Jurkat, Clone E6-1 (cell line): ENCODE measurements around the gene CDH8.
"Not testable (repeated sequence)": the region's sequence is repeated elsewhere in the genome, so short reads cannot be mapped to it uniquely, and the experiment has no call there.

Experiments used
- DNase-seq: peaks from one replicate; pipeline ENCODE4 v3.0.0-alpha.2; 2011; ENCODE audit warnings: low read depth, low spot score
- H3K4me3 ChIP-seq: 2 replicates; pipeline ENCODE4 v1.5.1; 2011; ENCODE audit warnings: mild to moderate bottlenecking, low read length, control low read depth, moderate library complexity

Gene CDH8

DNA sequence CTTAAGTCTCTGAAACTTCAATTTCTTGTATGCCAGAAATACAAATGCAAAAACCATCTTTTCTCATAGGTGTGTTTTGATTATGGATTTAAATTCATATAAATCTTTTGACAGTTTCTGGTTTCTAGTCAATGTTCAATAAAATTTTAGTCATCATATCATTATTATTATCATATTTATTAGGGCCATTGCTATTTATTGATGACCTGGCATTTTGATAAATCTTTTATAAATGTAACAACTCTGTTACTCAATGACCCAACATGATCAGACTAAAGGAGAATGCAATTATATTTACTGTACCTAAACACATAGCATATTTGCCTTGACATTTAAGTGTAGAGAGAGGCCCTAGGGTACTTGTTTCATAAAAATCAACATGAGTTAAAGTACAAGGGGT is 320.8 kb downstream of the CDH8 start:
- DNase-seq: no peak
- no peak overlapping the region for H3K4me3 ChIP-seq

DNA sequence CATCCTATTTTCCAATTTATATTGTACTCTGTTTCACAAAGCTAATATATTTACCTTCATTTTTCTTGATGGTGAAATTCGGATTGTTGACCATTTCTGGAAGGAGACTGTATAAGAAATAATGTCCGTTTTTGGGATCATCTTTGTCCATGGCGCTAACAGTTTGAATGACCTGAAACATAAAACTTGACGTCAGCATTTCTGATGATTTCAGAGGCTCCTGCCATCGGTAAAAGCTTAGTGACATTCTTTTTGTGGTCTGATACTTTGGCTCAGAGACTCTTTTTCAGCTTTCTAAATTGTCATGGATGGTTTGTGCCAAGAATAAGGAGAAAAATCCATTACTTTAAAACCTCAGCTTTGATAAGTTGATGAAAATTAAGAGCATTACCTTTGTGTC is 322.5 kb downstream of the CDH8 start:
- no peak overlapping the region for H3K4me3 ChIP-seq
- DNase-seq: no peak

DNA sequence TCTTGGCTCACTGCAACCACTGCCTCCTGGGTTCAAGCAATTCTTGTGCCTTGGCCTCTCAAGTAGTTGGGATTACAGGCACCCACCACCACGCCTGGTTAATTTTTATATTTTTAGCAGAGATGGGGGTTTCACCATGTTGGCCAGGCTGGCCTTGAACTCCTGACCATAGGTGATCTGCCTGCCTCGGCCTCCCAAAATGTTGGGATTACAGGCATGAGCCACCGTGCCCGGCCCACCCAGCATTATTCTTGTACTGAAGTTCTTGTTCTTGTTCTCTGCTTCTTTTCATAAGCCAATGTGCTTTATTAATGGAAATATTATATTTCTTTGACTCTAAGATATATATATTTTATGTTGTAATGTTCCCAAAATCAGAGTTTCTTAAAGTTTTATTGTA is 336.6 kb downstream of the CDH8 start:
- DNase-seq, H3K4me3 ChIP-seq: not testable (repeated sequence)

DNA sequence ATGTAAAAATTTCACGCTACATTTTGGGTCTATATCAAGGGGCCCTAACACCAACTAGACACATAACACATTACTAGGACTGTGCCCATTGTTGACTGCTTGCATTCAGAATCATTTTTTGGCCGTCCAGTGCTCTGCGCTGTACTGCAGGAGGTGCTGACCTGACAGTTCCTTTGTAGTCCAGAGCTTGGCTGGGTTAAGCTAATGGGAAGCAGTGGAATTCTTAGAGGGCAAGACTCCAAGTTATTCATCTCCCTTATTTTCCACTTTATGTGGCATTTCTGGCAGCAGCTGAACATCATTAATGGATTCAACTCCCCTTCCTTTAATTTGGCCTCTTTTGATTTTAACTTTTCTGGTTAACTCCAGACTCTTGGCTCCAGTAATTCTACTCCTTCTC is 351.7 kb downstream of the CDH8 start:
- no peak for DNase-seq
- no peak overlapping the region for H3K4me3 ChIP-seq

DNA sequence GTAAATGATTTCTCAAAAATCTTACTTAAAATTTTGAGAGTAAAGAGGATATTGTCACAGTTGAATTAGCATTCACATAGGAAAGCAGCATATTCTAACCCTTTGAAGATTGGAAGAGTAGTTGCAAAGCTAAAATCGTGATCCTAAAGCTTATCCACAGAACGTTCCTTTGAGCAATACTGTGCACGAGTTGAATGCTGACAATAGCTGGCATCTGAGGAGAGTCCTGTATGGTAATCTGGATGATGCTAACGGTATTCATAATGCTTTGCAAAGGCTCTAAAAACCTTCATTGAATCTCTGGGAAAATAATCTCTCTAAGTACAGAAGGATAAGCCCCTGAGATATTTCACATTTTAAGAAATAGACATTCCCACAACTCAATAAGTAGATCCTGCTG is 354.6 kb downstream of the CDH8 start:
- no peak overlapping the region for H3K4me3 ChIP-seq
- DNase-seq: no peak

DNA sequence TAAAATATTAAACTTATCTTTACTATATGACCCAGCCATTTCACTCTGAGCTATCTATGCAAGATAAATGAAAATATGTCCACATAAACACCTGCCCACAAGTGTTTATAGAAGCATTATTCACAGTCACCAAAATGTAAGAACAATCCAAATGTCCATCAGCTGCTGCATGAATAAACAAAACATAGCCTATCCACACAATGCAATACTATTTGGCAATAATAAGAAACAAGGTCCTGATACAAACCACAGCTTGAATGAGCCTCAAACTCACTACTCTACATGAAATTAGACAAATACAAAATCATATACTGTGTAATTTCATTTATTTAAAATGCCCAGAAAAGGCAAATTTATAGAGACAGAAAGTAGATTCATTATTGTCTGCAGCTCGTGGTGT is 355.1 kb downstream of the CDH8 start:
- no peak overlapping the region for H3K4me3 ChIP-seq
- no peak for DNase-seq

DNA sequence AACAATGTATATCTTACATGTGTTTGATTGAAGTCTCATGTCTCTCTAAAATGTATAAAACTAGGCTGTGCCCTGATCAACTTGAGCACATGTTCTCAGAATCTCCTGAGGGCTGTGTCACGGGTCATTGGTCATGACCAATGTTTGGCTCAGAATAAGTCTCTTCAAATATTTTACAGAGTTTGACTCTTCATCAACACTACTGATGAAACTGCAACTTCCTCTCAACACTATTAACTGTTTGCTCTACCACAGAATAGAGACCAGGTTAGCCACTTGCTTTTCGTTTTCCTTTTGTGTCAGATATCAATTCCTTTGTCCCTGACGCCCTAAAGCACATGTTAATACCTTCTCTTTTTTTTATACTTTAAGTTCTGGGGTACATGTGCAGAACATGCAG is 358.1 kb downstream of the CDH8 start:
- no peak overlapping the region for H3K4me3 ChIP-seq
- DNase-seq: no peak

DNA sequence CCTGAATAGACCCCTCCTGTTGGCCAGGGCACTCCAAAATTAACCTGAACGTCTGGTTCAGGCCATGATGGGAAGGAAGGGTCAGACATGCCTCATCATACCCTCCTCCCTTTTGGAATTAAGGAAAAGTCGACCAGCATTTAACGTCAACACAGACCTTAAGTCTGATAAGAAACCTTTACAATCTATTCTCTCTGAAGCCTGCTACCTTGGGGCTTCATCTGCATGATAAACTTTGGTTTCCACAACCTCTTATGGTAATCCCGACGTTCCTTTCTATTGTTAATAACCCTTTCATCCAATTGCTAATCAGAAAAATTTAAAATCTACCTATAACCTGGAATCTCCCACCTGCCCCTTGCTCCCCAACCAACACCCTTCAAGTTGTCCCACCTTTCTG is 358.5 kb downstream of the CDH8 start:
- no peak overlapping the region for H3K4me3 ChIP-seq
- DNase-seq: no peak

DNA sequence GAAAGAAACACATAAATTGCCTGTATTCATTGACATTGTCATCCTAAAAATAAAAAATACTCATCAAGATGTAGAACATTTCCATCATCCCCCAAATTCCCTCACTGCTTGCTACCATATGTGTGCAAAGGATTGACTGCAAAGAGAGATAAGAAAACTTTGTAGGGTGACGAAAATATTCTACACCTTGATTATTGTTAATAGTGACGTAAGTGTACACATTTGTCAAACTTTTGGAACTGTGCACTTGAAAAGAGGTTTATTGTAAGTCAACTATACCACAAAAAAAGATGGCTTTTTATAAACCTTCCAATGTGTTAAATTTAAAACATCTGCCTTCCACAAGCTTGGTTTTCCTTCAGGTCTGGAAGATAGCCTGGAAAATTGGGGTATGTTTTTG is 359.5 kb downstream of the CDH8 start:
- DNase-seq: no peak
- H3K4me3 ChIP-seq: no peak overlapping the region

DNA sequence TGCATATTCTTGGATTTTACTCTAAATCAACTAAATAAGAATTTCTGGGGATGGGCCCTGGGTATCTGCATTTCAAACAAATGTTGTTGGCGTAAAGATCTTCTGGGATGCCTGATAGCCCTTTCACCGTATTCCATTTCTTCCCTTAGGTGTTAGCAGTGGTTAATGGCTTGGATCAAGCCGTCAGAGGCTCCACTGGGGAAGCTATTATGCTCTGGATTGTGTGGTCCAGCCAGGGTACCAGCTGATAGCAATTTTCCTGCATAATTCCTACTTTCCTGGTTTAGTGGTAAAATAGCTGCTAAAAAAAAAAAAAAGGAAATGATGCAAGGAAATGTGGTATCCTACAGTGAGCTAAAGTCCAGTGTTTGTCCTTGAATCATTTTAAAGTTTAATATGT is 365.1 kb downstream of the CDH8 start:
- no peak for DNase-seq
- H3K4me3 ChIP-seq: no peak overlapping the region

DNA sequence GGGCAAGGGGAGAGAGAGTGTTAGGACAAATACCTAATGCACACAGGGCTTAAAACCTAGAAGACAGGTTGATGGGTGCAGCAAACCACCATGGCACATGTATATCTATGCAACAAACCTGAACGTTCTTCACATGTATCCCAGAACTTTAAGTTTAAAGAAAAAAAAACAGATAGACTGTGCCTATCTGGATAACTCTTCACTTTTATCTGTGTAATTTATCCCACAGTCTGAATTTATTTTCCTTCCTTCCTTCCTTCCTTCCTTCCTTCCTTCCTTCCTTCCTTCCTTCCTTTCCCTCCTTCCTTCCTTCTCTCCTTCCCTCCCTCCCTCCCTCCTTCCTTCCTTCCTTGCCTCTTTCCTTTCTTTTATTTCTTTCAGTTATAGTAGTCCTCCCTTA is 370.7 kb downstream of the CDH8 start:
- no peak for DNase-seq
- no peak overlapping the region for H3K4me3 ChIP-seq

DNA sequence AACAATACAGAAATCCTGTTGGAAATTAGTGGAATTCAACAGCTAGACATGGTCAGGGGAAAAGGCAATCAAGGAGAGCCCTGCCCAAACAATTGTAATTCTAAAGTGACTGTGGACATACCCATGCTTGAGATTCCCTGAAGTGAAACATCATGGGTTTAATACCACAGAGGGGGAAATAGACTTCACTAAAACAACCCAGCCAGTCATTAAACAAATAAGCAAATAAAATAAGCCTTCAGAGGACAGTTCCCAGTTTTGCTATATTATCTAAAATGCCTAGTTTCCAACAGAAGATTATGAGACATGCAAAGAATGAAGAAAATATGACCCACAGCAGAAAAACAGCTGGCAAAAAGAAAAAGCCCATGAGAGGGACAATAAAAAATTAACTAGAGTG is 376.3 kb downstream of the CDH8 start:
- DNase-seq: no peak
- no peak overlapping the region for H3K4me3 ChIP-seq

DNA sequence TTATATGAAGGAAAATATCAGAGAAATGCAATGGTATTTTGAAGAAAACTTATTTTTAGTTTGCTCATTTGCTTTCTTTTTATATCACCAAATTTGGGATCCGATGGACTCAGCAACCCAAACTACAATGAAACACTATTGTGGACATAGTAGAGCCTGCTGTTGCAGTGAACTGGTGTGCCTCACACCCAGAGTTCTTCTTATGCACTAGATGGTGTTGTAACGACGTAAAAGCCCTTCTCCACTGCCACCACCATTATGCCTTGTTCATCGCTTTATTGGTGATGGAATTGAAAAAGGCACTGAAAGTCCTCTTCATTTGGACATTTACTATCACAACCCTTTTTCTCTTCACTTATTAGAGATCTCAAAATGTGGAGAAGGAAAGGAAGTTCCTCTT is 381.3 kb downstream of the CDH8 start:
- DNase-seq: no peak
- H3K4me3 ChIP-seq: no peak overlapping the region

DNA sequence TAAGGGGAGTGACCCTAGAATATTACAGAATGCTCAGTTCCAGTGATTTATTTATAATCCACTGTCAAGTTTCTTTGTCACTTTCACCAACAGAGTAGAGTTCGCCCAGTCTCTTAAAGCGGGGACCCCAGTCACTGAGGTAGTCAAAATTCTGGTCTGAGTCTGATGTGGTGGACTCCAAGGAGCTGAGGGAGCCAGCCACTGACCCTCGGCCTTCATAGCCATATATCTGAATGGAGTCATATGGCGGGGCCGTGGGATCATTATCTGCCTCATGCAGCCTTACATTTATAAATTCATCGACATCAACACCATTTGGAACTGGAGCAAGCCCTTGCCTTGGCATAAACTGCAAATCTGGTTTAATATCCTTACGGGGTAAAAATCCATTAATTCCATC is 382.7 kb downstream of the CDH8 start:
- no peak overlapping the region for H3K4me3 ChIP-seq
- no peak for DNase-seq

DNA sequence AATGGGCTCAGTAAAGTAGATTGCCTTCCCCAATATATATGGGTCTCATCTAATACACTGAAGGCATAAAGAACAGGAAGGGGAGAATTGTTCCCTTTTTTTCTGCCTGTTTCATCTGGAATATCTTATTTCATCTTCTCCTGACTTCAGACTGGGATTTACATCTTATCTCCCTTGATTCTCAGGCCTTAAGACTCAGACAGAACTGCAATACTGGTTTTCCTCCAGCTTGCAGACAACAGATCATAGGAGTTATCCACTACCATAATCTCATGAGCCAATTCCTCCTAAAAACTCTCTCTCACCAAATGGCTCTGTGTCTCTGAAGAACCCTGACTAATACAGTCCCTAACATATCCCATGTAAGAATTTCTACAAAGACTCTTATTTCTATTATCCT is 390.7 kb downstream of the CDH8 start:
- DNase-seq: no peak
- no peak overlapping the region for H3K4me3 ChIP-seq

DNA sequence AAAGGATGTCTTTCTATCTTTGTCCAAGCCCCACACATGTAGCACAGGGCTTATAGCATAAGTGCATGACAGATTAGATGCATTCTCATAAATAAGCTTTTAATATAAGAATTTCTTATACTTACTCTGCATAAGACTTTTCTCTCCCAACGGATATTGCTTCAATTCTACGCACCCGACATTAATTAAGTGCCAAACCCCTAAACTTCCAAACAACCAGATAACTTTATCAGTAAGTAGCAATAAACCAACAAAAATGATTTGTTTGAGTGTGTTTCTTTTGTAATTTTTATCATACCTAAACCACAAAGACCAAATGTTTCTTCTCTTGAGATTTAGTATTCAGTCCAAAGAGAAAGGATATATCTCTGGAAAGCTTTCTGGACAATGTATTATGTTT is 391.5 kb downstream of the CDH8 start:
- DNase-seq: no peak
- H3K4me3 ChIP-seq: no peak overlapping the region

DNA sequence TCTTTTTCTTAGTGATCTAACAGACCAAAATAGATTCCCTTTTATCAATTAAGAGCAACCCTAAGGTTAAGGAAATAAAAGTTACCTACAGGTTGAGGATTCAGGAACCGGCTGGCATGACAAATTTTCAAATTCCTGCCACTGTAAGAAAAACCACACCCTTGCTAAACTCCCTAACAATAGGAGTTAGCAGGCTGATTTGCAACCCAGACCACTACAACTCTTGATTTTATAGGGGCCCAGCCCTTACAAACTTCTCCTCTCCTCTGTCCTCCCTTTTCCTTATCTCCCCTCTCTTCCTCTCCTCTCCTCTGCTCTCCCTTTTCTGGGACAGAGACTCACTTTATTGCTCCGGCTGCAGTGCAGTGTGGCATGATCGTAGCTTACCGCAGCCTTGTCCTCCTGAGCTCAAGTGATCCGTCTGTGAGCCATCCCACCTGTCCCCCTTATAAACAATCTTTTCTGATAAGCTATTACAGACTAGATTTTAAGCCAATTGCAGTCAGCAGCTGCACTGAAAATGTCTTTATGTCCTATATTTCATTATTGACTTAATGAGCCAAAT is 418.9 kb downstream of the CDH8 start:
- no peak for DNase-seq
- H3K4me3 ChIP-seq: no peak overlapping the region

DNA sequence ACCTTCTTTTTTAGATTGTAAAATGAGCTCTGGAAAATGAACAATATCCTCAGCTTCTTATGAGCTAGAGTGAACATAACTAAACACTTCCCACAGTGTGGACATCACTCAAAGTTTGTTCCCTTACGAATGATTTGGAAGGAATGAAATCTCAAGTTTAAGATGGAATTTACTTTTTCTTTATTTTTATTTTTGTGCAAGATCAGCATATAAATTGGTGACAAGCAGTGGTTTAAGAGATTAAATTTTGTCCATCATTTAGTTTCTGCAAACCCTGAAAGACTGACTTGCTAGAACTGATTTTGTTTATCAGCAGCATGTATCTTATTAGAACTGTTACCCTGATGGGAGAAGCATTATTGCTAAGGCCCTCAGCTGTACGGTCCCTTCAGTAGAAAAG is 420.1 kb downstream of the CDH8 start:
- no peak overlapping the region for H3K4me3 ChIP-seq
- DNase-seq: no peak

DNA sequence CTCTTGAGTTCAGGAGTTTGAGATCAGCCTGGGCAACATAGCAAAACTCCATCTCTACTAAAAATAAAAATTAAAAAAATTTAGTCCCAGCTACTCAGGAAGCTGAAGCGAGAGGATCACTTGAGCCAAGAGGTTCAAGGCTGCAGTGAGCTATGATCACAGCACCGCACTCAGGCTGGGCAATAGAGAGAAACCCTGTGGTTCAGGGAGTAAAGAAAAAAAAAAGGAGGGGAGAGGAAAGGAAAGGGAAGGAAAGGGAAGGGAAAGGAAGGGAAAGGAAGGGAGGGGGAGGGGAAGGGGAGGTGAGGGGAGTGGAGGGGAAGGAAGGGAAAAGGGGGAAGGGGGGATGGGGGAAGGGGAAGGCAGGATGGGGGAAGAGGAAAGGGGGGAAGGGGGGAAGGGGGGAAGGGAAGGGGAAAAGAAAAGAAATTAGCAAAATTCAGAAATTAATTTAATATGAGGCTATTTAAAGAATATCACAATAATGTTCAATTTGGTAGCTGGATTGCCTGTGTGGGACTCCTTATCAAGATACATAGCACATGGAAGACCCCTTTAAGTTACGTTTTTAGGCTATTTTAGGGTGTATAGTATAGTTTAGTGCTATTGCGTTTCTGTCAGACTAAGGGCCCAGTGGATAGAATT is 424.3 kb downstream of the CDH8 start:
- no peak overlapping the region for H3K4me3 ChIP-seq
- DNase-seq: no peak

DNA sequence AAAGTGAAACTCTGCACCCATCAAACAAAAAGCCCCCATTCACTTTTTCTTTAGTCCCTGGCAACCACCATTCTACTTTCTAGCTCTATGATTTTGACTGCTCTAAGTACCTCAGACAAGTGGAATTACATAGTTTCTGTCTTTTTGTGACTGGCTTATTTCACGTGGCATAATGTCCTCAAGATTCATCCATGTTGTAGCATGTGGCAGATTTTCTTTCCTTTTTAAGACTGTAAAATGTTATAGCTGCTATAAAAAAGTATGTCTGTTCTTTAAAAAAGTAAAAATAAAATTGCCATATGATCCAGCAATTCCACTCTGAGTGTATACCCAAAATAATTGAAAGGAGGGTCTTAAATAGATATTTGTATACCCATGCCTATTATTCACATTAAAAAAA is 429.7 kb downstream of the CDH8 start:
- no peak overlapping the region for H3K4me3 ChIP-seq
- no peak for DNase-seq
